Cardiac fibroblast (primary cell): ENCODE measurements around the gene SPTLC2.

ENCODE experiments used
- DNase-seq, 2 donors: peaks; one replicate each; pipeline versions ENCODE4 v3.0.0 to v3.0.0-alpha.2; 2010; ENCODE audit warnings: low read depth in 2 of 2
- H3K4me3 ChIP-seq, 2 donors: replicated peaks in 1 of 2; 1 replicate in 1 of 2; 2 replicates in 1 of 2; pipeline ENCODE4 v1.5.1; 2011; ENCODE audit warnings: low read depth in 2 of 2, low read length in 2 of 2, mild to moderate bottlenecking in 2 of 2, moderate library complexity in 1 of 2
- TF ChIP-seq, protein P1 (sequence below): IDR thresholded peaks from one replicate; pipeline ENCODE4 v1.5.1; 2011; ENCODE audit warnings: low read depth, mild to moderate bottlenecking, low read length, inconsistent platforms

Gene SPTLC2

DNA sequence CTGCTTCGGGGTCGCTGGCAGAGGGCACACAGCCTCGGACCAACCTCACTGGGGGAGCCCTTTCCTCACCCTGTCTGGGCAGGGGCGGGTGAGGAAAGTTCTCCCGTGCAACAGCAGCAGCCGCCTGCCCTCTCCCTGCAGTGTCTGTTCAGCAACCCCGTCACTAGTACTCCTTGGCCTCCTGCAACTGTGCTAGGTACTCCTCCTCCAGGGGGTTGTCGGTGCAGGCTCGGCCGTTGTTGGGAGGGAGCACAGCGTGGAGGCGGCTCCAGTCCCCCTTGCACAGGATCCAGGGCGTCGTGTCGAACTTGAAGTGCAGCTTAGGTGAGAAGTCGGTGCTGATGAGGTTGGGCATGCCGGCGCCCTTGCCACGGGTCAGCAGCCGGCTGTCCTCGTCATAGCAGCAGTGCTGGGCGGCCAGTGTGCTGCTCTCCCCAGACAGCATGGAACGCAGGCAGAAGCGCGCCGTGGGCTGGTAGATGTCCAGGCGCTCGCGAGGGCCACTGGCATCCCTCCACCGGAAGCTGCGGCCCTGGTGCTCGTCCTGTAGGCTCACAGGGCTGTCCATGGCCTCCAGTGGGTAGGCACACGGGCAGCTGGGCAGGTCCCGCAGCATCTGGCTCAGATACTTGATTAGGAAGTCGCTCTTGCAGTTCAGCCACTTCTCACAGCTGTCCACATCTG lies 140.9 kb downstream of the SPTLC2 start:
- TF ChIP-seq, protein P1, sequence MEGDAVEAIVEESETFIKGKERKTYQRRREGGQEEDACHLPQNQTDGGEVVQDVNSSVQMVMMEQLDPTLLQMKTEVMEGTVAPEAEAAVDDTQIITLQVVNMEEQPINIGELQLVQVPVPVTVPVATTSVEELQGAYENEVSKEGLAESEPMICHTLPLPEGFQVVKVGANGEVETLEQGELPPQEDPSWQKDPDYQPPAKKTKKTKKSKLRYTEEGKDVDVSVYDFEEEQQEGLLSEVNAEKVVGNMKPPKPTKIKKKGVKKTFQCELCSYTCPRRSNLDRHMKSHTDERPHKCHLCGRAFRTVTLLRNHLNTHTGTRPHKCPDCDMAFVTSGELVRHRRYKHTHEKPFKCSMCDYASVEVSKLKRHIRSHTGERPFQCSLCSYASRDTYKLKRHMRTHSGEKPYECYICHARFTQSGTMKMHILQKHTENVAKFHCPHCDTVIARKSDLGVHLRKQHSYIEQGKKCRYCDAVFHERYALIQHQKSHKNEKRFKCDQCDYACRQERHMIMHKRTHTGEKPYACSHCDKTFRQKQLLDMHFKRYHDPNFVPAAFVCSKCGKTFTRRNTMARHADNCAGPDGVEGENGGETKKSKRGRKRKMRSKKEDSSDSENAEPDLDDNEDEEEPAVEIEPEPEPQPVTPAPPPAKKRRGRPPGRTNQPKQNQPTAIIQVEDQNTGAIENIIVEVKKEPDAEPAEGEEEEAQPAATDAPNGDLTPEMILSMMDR, result no peak
- DNase-seq, result no peak
- no peak overlapping the region for H3K4me3 ChIP-seq

DNA sequence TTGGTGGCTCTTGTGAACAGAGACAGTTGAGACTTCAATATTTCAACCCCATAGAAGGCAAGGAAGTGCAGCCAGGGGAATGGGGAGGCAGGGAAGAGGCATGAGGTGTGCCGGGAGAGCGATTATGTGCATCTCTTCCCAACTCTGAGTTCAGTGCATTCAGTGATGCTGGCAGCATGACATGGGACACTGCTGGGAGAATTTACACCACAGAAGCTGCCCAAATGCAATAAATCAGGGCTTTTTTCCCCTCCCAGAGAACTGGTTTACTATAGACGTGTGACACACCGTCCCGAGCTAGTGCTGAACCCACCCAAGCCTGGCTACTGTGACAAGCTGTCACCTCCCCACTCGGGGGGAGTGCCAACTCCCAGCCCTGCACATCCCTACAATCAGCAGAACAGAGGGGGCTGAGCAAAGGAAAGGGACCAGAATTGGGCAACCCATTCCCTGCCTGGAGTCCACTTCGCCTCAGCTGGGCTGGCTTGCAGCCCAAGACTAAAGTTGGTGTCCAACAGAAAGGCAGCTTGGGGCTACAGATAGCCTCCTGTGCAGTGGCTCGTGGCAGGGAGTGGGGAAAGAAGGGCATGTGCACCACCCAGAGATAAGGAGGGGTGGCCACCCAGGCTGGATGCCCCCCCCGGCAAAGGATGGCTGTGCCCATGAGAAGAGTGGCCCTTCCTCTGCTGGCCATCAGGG lies 141.8 kb downstream of the SPTLC2 start:
- H3K4me3 ChIP-seq, result no peak overlapping the region
- DNase-seq, result peak in 1 of 2 donors; percentile 25
- TF ChIP-seq, protein P1, result no peak

DNA sequence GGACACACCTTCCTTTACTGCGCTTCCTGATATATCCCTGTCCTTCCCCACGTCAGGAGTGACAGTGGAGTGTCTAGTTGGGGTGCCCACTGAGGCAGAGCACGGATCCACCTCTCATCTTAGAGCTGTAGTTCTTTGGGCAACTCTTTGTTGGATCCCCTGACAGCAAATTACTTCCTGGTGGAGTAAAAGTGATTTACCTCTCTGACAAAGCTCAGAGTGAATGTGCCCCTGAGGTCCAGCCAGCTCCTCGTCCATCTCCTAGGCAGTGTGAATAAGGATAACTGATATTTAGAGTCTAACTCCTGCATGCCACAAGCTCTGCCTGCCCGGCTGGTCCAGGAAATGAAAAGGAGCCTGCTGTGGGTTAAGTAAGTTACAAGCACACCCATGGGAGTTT lies 142.5 kb downstream of the SPTLC2 start:
- no peak for DNase-seq
- TF ChIP-seq, protein P1, result no peak
- H3K4me3 ChIP-seq, result no peak overlapping the region

DNA sequence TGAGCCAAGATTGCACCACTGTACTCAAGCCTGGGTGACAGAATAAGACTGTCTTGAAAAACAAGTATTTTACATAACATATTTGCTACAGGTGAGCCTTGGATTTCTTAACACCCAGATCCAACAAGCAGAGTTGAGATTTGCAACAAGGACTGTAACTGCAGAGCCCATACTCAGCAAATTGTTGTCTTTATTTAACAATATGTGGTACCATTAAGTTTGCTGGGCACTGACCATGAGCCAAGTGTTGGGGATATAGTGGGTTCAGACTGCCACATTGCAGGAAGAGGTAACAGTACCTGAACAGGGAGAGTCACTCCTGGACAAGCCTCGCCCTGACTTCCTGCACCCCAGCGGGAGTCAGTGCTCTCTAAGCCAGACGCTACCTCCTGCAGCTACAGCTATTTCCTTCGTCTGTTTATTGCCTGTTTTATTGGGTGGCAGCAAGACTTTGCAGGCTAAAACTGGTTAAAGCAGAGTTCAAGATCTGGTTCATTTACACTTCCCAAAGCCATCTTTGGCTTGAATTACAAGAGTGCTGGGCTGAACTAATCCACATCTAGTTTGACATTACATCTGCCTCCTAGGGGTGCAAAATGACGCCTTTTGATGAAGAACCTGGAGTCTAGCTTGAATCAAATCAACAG lies 146.1 kb downstream of the SPTLC2 start:
- TF ChIP-seq, protein P1, result no peak
- DNase-seq, result no peak
- H3K4me3 ChIP-seq, result no peak overlapping the region

DNA sequence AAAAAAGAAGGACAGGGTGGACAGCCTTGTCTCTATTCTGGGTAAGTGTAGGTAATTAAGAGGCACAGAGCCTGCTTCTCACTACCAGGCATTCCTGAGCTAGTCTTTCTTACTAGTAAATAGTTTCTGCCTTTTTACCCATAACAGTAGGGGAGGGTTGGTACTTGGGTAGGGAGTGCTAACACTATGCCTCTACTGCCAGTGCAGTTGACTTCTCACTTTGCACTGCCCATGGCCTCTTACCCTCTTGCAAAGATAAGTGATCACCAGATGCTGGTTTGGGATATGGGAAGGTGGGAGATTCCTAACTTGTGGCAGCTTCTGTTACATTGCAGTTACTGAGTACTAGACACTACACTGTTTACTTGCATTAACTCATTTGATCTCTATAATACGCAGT lies 146.9 kb downstream of the SPTLC2 start:
- TF ChIP-seq, protein P1, result no peak
- no peak for DNase-seq
- no peak overlapping the region for H3K4me3 ChIP-seq

DNA sequence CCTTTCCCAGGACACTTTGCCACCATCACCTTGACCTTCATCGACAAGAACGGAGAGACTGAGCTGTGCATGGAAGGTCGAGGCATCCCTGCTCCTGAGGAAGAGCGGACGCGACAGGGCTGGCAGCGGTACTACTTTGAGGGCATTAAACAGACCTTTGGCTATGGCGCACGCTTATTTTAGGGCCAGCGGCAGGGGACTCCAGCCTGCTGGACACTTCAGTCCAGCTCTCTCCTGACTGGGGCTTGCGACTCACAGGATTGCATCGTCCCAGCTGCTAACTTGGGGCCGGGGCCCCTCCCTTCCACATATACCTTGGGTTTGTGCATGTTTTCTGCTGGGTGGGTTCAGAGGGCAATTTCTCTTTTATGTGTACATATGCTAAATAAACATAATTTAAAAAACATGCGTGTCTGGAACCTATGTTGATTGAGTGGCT lies 147.4 kb downstream of the SPTLC2 start:
- DNase-seq, result no peak
- no peak overlapping the region for H3K4me3 ChIP-seq
- TF ChIP-seq, protein P1, result no peak
